Measurements from ENCODE around the gene ZNF770. TPM values are rescaled to one million over a fixed set of nuclear protein-coding genes. Genes with fewer than 3 reads are reported as not detected.

ZNF770 gene
- total and polyA plus RNA-seq, 9 of the 15 experiments (the other 6 are each of a cell fraction or from before 2014, with no cell fraction given) = 3.4 to 50.8 (median 40.3) TPM

- TF ChIP-seq HMG20A (CRISPR knock-in tag; conservative IDR thresholded peaks at IDR 0.05) (no peak), SMARCE1 (IDR thresholded peaks at IDR 0.05) (peak; percentile 36; the same call in 1 of the 2 replicates), ZNF830 (CRISPR knock-in tag; IDR thresholded peaks at IDR 0.05) (no peak), HES1 (IDR thresholded peaks at IDR 0.05; ENCODE audit: low read depth) (no peak), STAT5B (CRISPR knock-in tag; IDR thresholded peaks at IDR 0.05) (no peak), ATF3 (IDR thresholded peaks at IDR 0.05) (no peak), ATF3 (CRISPR knock-in tag; conservative IDR thresholded peaks at IDR 0.05) (no peak), ETV5 (CRISPR knock-in tag; IDR thresholded peaks at IDR 0.05; ENCODE audit: low read depth) (peak; percentile 90), POLR2G (IDR thresholded peaks at IDR 0.05; ENCODE audit: low read depth, low read length) (peak; percentile 98), ZNF41 (CRISPR knock-in tag; conservative IDR thresholded peaks at IDR 0.05) (no peak), ETS1 (conservative IDR thresholded peaks at IDR 0.05; ENCODE audit: control insufficient read depth, low read depth, low read length) (peak; percentile 79), TGIF2 (CRISPR knock-in tag; IDR thresholded peaks at IDR 0.05) (no peak), ZBTB34 (CRISPR knock-in tag; IDR thresholded peaks at IDR 0.05) (no peak), CHD4 (IDR thresholded peaks at IDR 0.05; ENCODE audit: insufficient read depth, insufficient replicate concordance, low read depth, low read length, poor library complexity, severe bottlenecking) (no peak), RFX1 (IDR thresholded peaks at IDR 0.05) (no peak), ARHGAP35 (IDR thresholded peaks at IDR 0.05; ENCODE audit: partially characterized antibody) (no peak), ZNF3 (CRISPR knock-in tag; IDR thresholded peaks at IDR 0.05) (no peak), NFRKB (IDR thresholded peaks at IDR 0.05; ENCODE audit: low read depth) (no peak), ID3 (CRISPR knock-in tag; IDR thresholded peaks at IDR 0.05) (no peak), ID3 (tag; IDR thresholded peaks at IDR 0.05) (no peak), ZNF175 (CRISPR knock-in tag; IDR thresholded peaks at IDR 0.05; ENCODE audit: low read depth) (0 out of 2 replicates have a peak, but pooled peaks have one; percentile 28), STAT5A (IDR thresholded peaks at IDR 0.05; ENCODE audit: borderline replicate concordance, low read length) (no peak), BCL6 (CRISPR knock-in tag; IDR thresholded peaks at IDR 0.05) (no peak), ZNF282 (CRISPR knock-in tag; IDR thresholded peaks at IDR 0.05) (no peak)
These were observed 18.6 kb downstream of the ZNF770 start, which contains the start of gene AQR (continued) for GRCh38 chr15:34969340-34970097.

All from K562 (cell line).